Endothelial cell of umbilical vein (primary cell): Measurements from ENCODE around the gene GNG2. TPM values are rescaled to one million over a fixed set of nuclear protein-coding genes. Genes with fewer than 3 reads are reported as not detected.

Experiments used
- BruUV-seq: library from RNA; stranded (reverse); fragments of 400-500 nt; replicated peaks from 2 replicates; lab custom pipeline; 2021; lab: Mats Ljungman, UMichigan
- CTCF ChIA-PET: fragments of 300-600, 350-600 bp; sonication (Branson Sonifier 250); formaldehyde crosslinking; loops from one replicate; lab custom pipeline; 2021; ENCODE audit warnings: antibody characterized with exemption, inconsistent platforms; lab: Charles Lee
- POLR2A ChIA-PET: fragments of 300-600, 350-600 bp; sonication (Branson Sonifier 250); formaldehyde crosslinking; loops from one replicate; lab custom pipeline; 2021; ENCODE audit warnings: antibody characterized with exemption, inconsistent platforms; lab: Charles Lee
- DNase-seq: peaks from one replicate; pipeline ENCODE4 v3.0.0-alpha.2; 2011; ENCODE audit warnings: low read depth, low spot score
- FAIRE-seq: peaks from 2 replicates; lab custom pipeline; 2011; peaks lifted over from hg19 to GRCh38; lab: Jason Lieb, UNC
- H2AFZ ChIP-seq: 2 replicates; pipeline ENCODE4 v1.6.0; 2012; ENCODE audit warnings: low read depth, low read length, control low read depth, inconsistent platforms
- H3K27ac ChIP-seq: 2 replicates; pipeline ENCODE4 v1.5.1; 2011; ENCODE audit warnings: low read depth, mild to moderate bottlenecking, control low read depth, low read length, moderate library complexity; ENCODE audit not compliant: insufficient read depth
- H3K27me3 ChIP-seq, 2 experiments: 2 replicates each; pipeline versions ENCODE4 v1.6.0 to v1.6.1; 2011; ENCODE audit warnings: low read length in 2 of 2, mixed read lengths in 1 of 2; ENCODE audit not compliant: control insufficient read depth in 2 of 2, insufficient read depth in 2 of 2
- H3K36me3 ChIP-seq, 2 experiments: 2 replicates in 1 of 2; 3 replicates in 1 of 2; pipeline ENCODE4 v1.5.1; 2011; ENCODE audit warnings: low read length in 2 of 2, mild to moderate bottlenecking in 1 of 2, moderate library complexity in 1 of 2; ENCODE audit not compliant: control insufficient read depth in 2 of 2, insufficient read depth in 2 of 2; ENCODE audit errors: extremely low read depth in 1 of 2
- H3K4me1 ChIP-seq: 3 replicates; pipeline ENCODE4 v1.5.1; 2011; ENCODE audit warnings: mild to moderate bottlenecking, low read length; ENCODE audit not compliant: control insufficient read depth, insufficient read depth; ENCODE audit errors: extremely low read depth
- H3K4me2 ChIP-seq: 2 replicates; pipeline ENCODE4 v1.6.1; 2011; ENCODE audit warnings: low read length, control low read depth, mixed read lengths; ENCODE audit not compliant: insufficient read depth
- H3K4me3 ChIP-seq, 3 experiments: fragments of 200-600 bp in 1 of 3; sonication (generic), shearing (Covaris generic) in 1 of 3; replicated peaks in 1 of 3; 2 replicates each; pipeline ENCODE4 v1.5.1; 2011 to 2016; ENCODE audit warnings: control low read depth in 3 of 3, low read length in 3 of 3, mild to moderate bottlenecking in 2 of 3, inconsistent platforms in 1 of 3, low read depth in 1 of 3, moderate library complexity in 1 of 3; ENCODE audit not compliant: insufficient read depth in 1 of 3
- H3K79me2 ChIP-seq: 2 replicates; pipeline ENCODE4 v1.6.0; 2012; ENCODE audit warnings: low read length, inconsistent platforms; ENCODE audit not compliant: control insufficient read depth, insufficient read depth
- H3K9ac ChIP-seq: replicated peaks from 2 replicates; pipeline ENCODE3; 2011; ENCODE audit warnings: low read length, control low read depth; ENCODE audit not compliant: insufficient read depth; ENCODE audit errors: extremely low read depth
- H3K9me1 ChIP-seq: replicated peaks from 3 replicates; pipeline ENCODE4 v1.6.0; 2011; ENCODE audit warnings: mild to moderate bottlenecking, low read length; ENCODE audit not compliant: control insufficient read depth, insufficient read depth; ENCODE audit errors: extremely low read depth
- H3K9me3 ChIP-seq: replicated peaks from 2 replicates; pipeline ENCODE4 v1.5.1; 2012; ENCODE audit warnings: low read length, inconsistent platforms; ENCODE audit not compliant: control insufficient read depth, insufficient read depth
- H4K20me1 ChIP-seq: replicated peaks from 2 replicates; pipeline ENCODE3; 2011; ENCODE audit warnings: mild to moderate bottlenecking, low read length; ENCODE audit not compliant: control insufficient read depth, insufficient read depth; ENCODE audit errors: extremely low read depth
- EZH2 ChIP-seq: IDR thresholded peaks from 2 replicates; pipeline ENCODE4 v1.6.1; 2012; ENCODE audit warnings: borderline replicate concordance, low read depth, mild to moderate bottlenecking, moderate library complexity, low read length, inconsistent platforms; ENCODE audit not compliant: severe bottlenecking
- FOS ChIP-seq: IDR thresholded peaks from 2 replicates; pipeline ENCODE4 v1.6.1; 2011; ENCODE audit warnings: mild to moderate bottlenecking, low read length, moderate library complexity, borderline replicate concordance; ENCODE audit not compliant: insufficient read depth
- GATA2 ChIP-seq: IDR thresholded peaks from 2 replicates; pipeline ENCODE4 v1.7.0; 2011; ENCODE audit warnings: low read depth, mild to moderate bottlenecking, moderate library complexity, mixed read lengths, low read length; ENCODE audit not compliant: insufficient read length, insufficient read depth
- JUN ChIP-seq: IDR thresholded peaks from 2 replicates; pipeline ENCODE4 v1.6.1; 2011; ENCODE audit warnings: borderline replicate concordance, low read depth; ENCODE audit not compliant: insufficient read length, insufficient read depth
- MAX ChIP-seq: IDR thresholded peaks from 2 replicates; pipeline ENCODE4 v1.6.1; 2011; ENCODE audit not compliant: insufficient read depth, insufficient read length
- MYC ChIP-seq: IDR thresholded peaks from one replicate; pipeline ENCODE4 v1.6.1; 2011; ENCODE audit warnings: mild to moderate bottlenecking, low read depth, low read length
- POLR2A ChIP-seq: IDR thresholded peaks from 2 replicates; pipeline ENCODE4 v1.6.1; 2012; ENCODE audit warnings: low read depth, mild to moderate bottlenecking, control low read depth, low read length
- POLR2AphosphoS5 ChIP-seq: IDR thresholded peaks from 2 replicates; pipeline ENCODE4 v1.6.1; 2012; ENCODE audit warnings: low read depth, mild to moderate bottlenecking, control low read depth, low read length, moderate library complexity; ENCODE audit not compliant: insufficient read depth
- dilution Hi-C: fragments of 300-500 bp; cut with MboI; formaldehyde crosslinking; loops from one replicate; pipeline ENCODE4 v1.15.0; 2019; ENCODE audit warnings: low sequenced_read_pairs; ENCODE audit not compliant: extremely low pct_ligation_motif_present
- intact Hi-C: fragments of 100-400 bp; cut with micrococcal nuclease; formaldehyde crosslinking; loops from one replicate; pipeline ENCODE4 v1.10.0; 2022
- polyA plus RNA-seq, 4 experiments: library from polyadenylated mRNA; depleted of rRNA in 3 of 4; stranded (reverse) in 3 of 4; unstranded in 1 of 4; fragments of >200 nt; gene quantifications; 2 replicates each; pipeline versions ENCODE4 v1.2.1 to v1.2.3, GENCODE V29; 2011 to 2012; ENCODE audit warnings: missing spikeins in 1 of 4
- total RNA-seq: library from RNA; stranded (reverse); gene quantifications from 2 replicates; pipeline ENCODE4 v1.2.3, GENCODE V29; 2021
- TF ChIP-seq, protein P1 (sequence below), 2 donors: IDR thresholded peaks; 1 replicate in 1 of 2; 2 replicates in 1 of 2; pipeline ENCODE4 v1.5.1; 2011; ENCODE audit warnings: low read length in 2 of 2, mild to moderate bottlenecking in 2 of 2, moderate library complexity in 2 of 2, control low read depth in 1 of 2, inconsistent platforms in 1 of 2, low read depth in 1 of 2; ENCODE audit not compliant: insufficient read depth in 1 of 2; ENCODE audit errors: extremely low read depth in 1 of 2

GNG2 gene
- total and polyA plus RNA-seq, 2 donors (not counting 3 experiments of a cell fraction or from before 2014, with no cell fraction given) = not detected

DNA sequence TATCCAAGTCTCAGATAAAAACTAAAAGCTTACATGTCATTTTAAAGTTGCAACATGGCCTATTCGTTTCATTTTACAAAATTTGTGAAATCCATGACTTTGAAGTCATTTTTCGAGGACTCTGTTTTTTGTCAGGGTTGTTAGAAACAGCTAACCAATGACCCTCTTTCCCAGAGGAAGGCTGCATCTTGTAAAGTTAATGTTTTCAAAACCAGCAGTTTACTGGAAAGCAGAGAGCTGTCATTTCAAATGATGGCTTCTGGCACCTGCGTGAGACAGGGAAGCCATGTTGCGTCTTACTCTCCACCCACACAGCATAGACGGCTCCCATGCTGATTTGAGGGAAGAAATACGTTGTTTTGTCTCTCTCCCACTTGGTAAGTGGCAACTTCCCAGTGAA, 78.8 kb downstream of the GNG2 start:
- Histone ChIP-seq H3K4me2 (no peak overlapping the region), H3K9me3 (no peaks in the 10 kb centered on the region), H3K79me2 (no peaks in the 10 kb centered on the region), H3K9ac (no peak overlapping the region), H4K20me1 (no peaks in the 10 kb centered on the region), H3K36me3 (no peaks in the 10 kb centered on the region), H3K4me3 (no peak overlapping the region), H3K9me1 (no peaks in the 10 kb centered on the region), H3K4me1 (no peaks in the 10 kb centered on the region), H3K27ac (no peak overlapping the region), H3K27me3 (peaks cover 4 to 10% of the 10 kb centered on the region in 2 experiments), H2AFZ (no peak overlapping the region)
- dilution Hi-C loops (no loop called here), intact Hi-C loops (no loop called here)
- no TSS peak for BruUV-seq
- CTCF ChIA-PET = interaction anchor here (1.5 kb wide), 1 partner anchor 9 kb away, joined by 3 read pairs; no protein-coding TSS in a partner anchor
- DNase-seq (no peak), FAIRE-seq (no peak)
- TF ChIP-seq MAX = no peak
- TF ChIP-seq EZH2 = no peak
- TF ChIP-seq, protein P1, sequence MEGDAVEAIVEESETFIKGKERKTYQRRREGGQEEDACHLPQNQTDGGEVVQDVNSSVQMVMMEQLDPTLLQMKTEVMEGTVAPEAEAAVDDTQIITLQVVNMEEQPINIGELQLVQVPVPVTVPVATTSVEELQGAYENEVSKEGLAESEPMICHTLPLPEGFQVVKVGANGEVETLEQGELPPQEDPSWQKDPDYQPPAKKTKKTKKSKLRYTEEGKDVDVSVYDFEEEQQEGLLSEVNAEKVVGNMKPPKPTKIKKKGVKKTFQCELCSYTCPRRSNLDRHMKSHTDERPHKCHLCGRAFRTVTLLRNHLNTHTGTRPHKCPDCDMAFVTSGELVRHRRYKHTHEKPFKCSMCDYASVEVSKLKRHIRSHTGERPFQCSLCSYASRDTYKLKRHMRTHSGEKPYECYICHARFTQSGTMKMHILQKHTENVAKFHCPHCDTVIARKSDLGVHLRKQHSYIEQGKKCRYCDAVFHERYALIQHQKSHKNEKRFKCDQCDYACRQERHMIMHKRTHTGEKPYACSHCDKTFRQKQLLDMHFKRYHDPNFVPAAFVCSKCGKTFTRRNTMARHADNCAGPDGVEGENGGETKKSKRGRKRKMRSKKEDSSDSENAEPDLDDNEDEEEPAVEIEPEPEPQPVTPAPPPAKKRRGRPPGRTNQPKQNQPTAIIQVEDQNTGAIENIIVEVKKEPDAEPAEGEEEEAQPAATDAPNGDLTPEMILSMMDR (IDR thresholded peaks at IDR 0.05; ENCODE audit: extremely low read depth in 1 of 2, insufficient read depth in 1 of 2, low read depth in 1 of 2, low read length in 2 of 2) = no peak
- TF ChIP-seq POLR2A = no peak
- no peak for TF ChIP-seq FOS
- TF ChIP-seq GATA2 = no peak
- TF ChIP-seq JUN = no peak
- TF ChIP-seq MYC = no peak
- no peak for TF ChIP-seq POLR2AphosphoS5
- POLR2A ChIA-PET = no interaction called here
